ENCODE measurements around the gene BTN3A1.

DNA sequence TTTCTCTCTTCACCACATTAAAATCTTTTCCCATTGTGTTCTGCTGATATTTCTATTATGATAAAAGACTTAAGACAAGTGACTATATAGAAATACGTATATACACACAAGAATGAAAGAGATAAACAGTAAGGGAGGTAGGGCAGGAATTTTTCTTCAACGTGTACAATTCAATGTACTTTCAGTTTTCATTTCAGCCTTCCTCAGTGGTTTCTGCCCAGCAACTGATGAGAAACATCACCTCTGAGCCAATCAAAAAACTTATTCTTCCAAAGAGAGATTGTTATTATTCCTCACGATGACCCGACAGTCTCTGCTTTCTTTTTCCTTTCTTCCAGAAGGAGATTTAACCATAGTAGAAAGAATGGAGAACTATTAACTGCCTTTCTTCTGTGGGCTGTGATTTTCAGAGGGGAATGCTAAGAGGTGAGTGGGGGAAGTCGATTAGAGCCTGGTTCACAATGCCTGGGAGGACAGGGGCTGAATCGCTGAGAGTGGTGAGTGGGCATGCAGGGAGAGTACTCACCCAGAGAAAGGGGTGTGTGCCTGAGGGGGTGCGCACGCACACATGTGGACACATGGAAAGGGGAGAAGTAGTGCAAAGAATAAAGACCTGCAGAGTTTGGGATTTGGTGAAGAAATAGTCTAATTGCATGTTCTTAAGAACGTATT is at the start of gene BTN3A1:
- TF ChIP-seq, protein P1, sequence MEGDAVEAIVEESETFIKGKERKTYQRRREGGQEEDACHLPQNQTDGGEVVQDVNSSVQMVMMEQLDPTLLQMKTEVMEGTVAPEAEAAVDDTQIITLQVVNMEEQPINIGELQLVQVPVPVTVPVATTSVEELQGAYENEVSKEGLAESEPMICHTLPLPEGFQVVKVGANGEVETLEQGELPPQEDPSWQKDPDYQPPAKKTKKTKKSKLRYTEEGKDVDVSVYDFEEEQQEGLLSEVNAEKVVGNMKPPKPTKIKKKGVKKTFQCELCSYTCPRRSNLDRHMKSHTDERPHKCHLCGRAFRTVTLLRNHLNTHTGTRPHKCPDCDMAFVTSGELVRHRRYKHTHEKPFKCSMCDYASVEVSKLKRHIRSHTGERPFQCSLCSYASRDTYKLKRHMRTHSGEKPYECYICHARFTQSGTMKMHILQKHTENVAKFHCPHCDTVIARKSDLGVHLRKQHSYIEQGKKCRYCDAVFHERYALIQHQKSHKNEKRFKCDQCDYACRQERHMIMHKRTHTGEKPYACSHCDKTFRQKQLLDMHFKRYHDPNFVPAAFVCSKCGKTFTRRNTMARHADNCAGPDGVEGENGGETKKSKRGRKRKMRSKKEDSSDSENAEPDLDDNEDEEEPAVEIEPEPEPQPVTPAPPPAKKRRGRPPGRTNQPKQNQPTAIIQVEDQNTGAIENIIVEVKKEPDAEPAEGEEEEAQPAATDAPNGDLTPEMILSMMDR (conservative IDR thresholded peaks at IDR 0.05 in 1 of 2, IDR thresholded peaks at IDR 0.05 in 1 of 2; ENCODE audit: extremely low read depth in 1 of 2, insufficient read depth in 1 of 2, low read depth in 1 of 2, low read length in 2 of 2) = no peak
- TF ChIP-seq EZH2 (IDR thresholded peaks at IDR 0.05; ENCODE audit: borderline replicate concordance, low read length) = no peak
